Tibial nerve (tissue), 4 donors: ENCODE results near the gene TIMM9.

ENCODE experiments used
- EP300 ChIP-seq, 2 donors: sonication (generic); formaldehyde crosslinking; IDR thresholded peaks; one replicate each; pipeline ENCODE4 v1.6.1; 2017; ENCODE audit warnings: antibody characterized with exemption in 2 of 2, mild to moderate bottlenecking in 1 of 2
- POLR2A ChIP-seq, 2 donors: fragments of 450-650 bp; IDR thresholded peaks; one replicate each; pipeline ENCODE4 v1.6.1; 2017; ENCODE audit warnings: antibody characterized with exemption in 2 of 2, mild to moderate bottlenecking in 2 of 2, moderate library complexity in 2 of 2
- TF ChIP-seq, protein P1 (sequence below), 5 experiments: fragments of 200-600 bp in 3 of 5; fragments of 450-650 bp in 2 of 5; sonication (generic) in 3 of 5; IDR thresholded peaks; one replicate each; pipeline ENCODE4 v1.5.1; 2016 to 2019; ENCODE audit warnings: antibody characterized with exemption in 5 of 5, mild to moderate bottlenecking in 3 of 5, moderate library complexity in 2 of 5

DNA sequence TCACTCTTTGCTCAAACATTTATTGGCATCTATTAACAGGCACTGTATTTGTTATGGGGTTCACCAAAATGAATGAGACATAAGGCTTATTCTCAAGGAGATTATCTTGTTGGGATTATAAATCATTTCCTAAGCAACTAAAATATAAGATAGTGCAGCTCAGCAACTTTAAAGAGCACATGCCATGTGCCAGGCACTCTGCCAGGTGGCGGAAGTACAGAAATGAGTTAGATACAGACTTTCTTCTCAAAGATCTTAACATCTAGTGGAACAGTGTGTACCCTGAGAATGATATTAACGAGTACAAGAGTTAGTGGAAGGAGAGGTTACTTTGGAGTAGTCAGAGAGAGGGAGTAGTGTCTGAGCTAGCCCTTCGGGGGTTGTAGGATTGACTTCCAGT, 60.0 kb downstream of the TIMM9 start:
- no peak for TF ChIP-seq POLR2A (IDR thresholded peaks at IDR 0.05)
- TF ChIP-seq, protein P1, sequence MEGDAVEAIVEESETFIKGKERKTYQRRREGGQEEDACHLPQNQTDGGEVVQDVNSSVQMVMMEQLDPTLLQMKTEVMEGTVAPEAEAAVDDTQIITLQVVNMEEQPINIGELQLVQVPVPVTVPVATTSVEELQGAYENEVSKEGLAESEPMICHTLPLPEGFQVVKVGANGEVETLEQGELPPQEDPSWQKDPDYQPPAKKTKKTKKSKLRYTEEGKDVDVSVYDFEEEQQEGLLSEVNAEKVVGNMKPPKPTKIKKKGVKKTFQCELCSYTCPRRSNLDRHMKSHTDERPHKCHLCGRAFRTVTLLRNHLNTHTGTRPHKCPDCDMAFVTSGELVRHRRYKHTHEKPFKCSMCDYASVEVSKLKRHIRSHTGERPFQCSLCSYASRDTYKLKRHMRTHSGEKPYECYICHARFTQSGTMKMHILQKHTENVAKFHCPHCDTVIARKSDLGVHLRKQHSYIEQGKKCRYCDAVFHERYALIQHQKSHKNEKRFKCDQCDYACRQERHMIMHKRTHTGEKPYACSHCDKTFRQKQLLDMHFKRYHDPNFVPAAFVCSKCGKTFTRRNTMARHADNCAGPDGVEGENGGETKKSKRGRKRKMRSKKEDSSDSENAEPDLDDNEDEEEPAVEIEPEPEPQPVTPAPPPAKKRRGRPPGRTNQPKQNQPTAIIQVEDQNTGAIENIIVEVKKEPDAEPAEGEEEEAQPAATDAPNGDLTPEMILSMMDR (IDR thresholded peaks at IDR 0.05): no peak
- no peak for TF ChIP-seq EP300 (IDR thresholded peaks at IDR 0.05)
